ENCODE results near the gene XPO4.

XPO4 gene

GRCh38 chr13:20826843-20827560 is 75.5 kb downstream of the XPO4 start:
- DNase-seq: no peak

DNA sequence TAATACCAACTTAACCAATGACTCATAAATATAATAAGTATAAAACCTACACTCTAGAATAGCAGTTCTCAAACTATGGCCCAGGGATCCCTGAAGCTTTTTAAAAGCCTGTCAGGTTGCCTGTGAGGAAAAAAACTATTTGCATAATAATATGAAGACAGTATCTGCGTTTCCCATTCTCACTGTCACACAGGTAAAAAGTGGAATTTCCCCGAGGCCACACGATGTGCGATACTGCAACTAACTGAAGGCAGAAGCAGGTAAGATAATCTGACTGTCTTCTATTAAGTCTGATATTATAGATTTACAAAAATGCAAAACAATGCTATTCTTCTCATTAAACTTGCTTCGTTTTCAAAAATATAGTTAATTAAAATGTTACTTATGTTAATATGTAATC is 76.2 kb downstream of the XPO4 start:
- DNase-seq: no peak

GRCh38 chr13:20825477-20825875 is 77.1 kb downstream of the XPO4 start:
- no peak for DNase-seq

DNA sequence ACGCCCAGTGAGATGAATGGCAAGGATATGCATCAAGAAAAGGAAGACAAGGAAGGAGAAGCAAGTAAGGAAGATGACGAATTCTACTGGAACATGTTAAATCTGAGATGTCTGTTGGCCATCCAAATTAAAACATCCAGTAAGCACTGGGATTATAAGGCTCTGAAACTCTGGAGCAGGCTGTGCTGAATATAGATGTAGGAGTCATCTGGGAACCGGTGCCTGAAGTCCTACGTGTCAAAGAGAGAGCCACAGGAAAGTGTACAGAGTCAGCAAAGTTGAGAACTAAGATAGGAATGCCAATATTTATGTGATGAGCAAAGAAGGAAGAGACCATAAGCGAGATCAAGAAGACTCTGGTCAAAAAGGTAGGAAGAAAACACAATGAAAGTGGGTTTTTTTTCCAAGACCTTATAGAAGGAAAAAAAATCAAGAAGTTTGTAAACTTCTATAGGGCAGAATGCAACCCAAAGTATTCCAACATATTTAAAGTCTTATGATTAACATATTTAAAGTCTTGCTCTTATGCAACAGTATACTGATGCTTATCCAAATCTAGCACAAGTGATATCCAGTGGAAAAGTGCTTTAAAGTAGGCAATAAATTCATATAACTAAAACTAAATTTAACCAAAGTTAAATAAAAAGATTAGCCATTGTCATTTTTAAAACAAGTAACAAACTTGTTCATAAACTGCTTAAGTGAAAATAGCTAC is 77.6 kb downstream of the XPO4 start:
- DNase-seq: no peak

GRCh38 chr13:20823071-20823470 is 79.5 kb downstream of the XPO4 start:
- DNase-seq: no peak

GRCh38 chr13:20822406-20822805 is 80.1 kb downstream of the XPO4 start:
- DNase-seq: no peak

GRCh38 chr13:20819715-20820114 is 82.8 kb downstream of the XPO4 start:
- DNase-seq: no peak

- no peak for DNase-seq
Measured at GRCh38 chr13:20815464-20815863, 87.1 kb downstream of the XPO4 start.

- DNase-seq: no peak
Measured at GRCh38 chr13:20814224-20814910, 88.2 kb downstream of the XPO4 start.

DNA sequence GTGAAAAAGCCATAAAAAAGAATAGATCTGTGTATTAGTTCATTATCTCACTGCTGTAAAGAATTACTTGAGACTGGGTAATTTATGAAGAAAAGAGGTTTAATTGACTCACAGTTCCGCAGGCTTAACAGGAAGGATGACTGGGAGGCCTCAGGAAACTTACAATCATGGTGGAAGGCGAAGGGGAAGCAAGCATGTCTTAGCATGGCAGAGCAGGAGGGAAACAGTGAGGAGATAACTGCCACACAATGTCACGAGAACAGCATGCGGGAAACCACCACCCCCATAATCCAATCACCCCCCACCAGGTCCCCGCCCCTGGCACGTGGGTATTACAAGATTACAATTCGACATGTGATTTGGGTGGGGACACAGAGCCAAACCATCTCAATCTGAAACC is 89.7 kb downstream of the XPO4 start:
- DNase-seq: no peak

DNA sequence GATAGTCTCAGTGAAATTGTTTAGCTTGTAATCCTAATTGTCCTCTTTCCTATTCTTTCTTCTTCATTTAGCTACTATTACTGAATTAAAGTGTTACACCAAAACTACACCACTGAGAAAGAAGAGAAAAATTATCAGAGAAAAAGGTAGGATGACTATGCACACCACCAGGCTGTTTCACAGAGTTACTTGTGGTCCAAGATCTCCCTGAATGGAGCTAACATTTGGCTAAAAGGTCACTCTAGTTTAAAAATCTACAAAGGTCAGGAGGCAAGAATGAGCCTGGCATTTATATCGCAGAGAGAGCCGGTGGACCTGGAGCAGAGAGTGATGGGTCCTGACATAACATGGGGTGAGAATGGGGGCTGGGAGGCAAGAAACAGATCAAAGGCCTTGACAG is 91.7 kb downstream of the XPO4 start:
- DNase-seq: no peak

- DNase-seq: no peak
Measured at GRCh38 chr13:20808874-20809273, 93.7 kb downstream of the XPO4 start.

DNA sequence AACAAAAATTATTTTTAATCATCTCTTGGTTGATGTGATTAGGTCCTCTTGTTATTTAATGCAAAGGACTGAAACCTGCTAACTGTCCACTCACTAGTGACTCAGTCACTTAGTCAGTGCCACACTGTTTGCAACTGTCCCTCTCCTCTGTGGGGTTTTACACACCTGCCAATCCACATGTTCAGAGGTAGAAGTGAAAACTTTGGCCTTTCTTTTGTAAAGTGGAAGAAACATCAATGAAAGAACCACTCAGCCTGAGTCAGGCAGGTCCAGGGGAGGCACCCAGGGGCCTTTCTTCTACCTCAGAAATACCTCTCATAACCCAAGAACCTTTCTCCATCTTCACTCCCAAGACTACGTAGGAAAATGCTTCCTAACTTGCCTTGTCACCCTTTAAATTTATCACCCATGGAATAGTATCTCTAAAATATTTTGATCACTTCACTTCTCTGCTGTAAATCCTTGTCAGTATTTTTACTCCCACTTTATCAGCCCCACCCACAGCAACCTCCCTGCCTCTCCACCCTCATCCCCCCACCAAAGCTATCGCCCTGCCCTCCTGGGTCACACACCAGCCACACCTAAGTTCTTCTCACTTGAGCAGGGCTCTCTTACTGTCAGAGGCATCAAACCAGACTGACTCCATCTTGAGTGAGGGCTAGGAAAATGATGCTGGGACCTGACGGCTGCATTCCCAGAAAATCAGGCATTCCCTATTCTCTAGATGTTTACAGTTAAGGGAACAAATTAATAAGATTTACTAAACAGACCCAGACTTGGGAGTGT is 99.2 kb downstream of the XPO4 start:
- no peak for DNase-seq

DNA sequence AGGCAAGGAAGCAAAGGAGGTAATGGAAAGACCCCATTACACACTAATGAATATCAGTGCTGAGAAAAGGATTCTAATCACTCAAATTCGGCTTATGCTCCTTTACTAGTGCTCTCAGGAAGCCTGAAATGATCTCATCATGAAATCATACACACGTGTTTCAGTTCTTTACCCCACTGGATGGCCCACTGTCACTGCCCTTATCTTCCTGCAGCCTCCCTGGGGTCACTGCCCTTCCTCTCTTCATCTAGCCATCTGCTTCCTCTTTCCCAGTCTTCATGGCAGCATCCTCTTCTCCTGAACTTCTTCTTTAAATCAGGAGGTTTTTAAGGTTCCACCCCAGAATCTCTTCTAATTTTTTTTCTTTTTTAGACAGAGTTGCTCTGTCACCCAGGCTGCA is 100.8 kb downstream of the XPO4 start:
- no peak for DNase-seq

DNA sequence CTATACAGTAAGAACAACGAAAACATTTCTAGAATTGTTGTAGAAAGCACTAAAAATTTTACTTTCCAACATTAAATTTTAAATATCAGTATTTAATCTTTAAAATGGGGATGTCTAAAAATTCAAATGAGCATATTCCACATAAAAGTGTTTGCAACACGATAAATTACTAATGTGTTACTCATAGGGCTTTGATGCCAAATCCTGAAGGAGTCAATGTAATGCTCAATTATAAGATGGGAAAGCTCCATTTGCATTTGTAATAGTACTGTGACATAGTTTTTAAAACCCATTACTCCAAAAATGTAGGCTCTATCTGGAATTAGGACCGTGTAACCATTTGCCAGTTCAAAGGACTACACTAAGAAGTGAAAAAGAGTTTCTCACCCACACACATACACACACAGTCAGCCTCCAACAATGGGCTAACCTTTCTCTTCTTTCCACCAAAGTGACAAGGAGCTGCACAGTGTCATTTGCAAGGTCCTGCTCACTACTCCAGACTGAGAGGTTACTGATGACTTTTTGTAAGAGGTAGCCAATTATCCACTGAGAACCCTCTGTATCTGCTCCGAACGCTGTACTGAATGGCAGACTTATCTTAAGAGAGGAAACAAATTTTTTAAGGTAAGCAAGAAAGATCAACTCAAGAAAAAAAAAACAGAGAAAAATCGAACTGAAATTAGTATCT is 102.7 kb downstream of the XPO4 start:
- DNase-seq: no peak

GRCh38 chr13:20798027-20798426 is 104.5 kb downstream of the XPO4 start:
- DNase-seq: no peak

GRCh38 chr13:20796791-20797508 is 105.6 kb downstream of the XPO4 start:
- DNase-seq: no peak

- no peak for DNase-seq
Measured at GRCh38 chr13:20789665-20790064, 112.9 kb downstream of the XPO4 start.

DNA sequence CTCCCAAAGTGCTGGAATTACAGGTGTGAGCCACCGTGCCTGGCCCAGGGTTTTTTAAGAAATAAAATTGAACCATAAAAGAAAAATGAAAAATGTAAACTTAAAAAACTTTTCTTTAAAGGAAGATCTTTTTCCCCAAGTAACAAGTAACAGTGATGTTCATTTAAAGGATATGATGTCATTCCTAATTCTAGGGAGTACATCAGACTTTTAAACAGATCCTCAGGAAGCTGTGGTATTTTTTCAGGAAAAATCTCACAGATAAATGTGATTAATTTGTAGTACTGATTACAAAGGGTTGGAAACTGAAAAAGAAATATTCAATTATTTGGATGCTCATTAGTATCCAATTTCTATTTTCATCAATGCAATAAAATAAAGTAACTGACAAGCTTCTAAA is 114.2 kb downstream of the XPO4 start:
- DNase-seq: no peak

DNA sequence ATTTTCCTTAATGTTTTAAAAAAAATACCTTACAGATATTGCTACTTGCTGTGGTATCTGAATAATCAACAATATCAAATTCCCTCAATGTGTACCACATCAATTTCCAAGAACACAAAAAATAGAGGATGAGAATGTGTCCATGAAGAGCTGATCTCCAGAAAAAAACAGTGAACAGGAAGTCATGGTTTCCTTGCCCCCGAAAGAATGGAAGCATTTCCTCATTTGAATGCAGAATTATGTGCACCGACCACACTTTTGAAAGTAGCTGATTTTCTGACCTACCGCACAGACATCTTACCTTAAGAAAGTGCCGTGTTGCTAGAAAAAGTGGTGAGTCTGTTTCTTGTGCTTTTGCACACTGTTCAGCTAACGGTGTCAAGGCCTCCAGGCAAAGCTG is 115.4 kb downstream of the XPO4 start:
- no peak for DNase-seq

GRCh38 chr13:20782116-20782708 is 120.3 kb downstream of the XPO4 start:
- DNase-seq: peak in 1 of 5 experiments; percentile 10

All from T-helper 2 cell (primary cell).